ENCODE data around the gene SLC6A3.

Gene SLC6A3

GRCh38 chr5:1471240-1471853 is 26.1 kb upstream of the SLC6A3 start:
- TF ChIP-seq CTCF (conservative IDR thresholded peaks at IDR 0.05; ENCODE audit: low read depth, low read length): no peak
- H3K4me1 ChIP-seq (ENCODE audit: low read depth, poor library complexity, severe bottlenecking): no peaks in the 10 kb centered on the region
- no peak overlapping the region for H3K9ac ChIP-seq
- no peaks in the 10 kb centered on the region for H4K20me1 ChIP-seq (ENCODE audit: insufficient read depth)
- no peaks in the 10 kb centered on the region for H3K79me2 ChIP-seq (ENCODE audit: insufficient read depth, low read depth)
- no peak overlapping the region for H3K27ac ChIP-seq
- no peak overlapping the region for H2AFZ ChIP-seq (ENCODE audit: low read depth)
- no peak overlapping the region for H3K4me2 ChIP-seq
- H3K27me3 ChIP-seq (ENCODE audit: insufficient read depth, low read depth): no peaks in the 10 kb centered on the region
- peaks cover 6% of the 10 kb centered on the region; the same call in 1 of the 2 replicates for H3K36me3 ChIP-seq (ENCODE audit: insufficient read depth)
- no peak overlapping the region for H3K4me3 ChIP-seq (IDR thresholded peaks at IDR 0.05; ENCODE audit: insufficient read depth, low read depth, low read length)

GRCh38 chr5:1470762-1471211 is 25.5 kb upstream of the SLC6A3 start:
- H3K36me3 ChIP-seq (ENCODE audit: insufficient read depth): peaks cover 6% of the 10 kb centered on the region; the same call in 1 of the 2 replicates
- no peak for TF ChIP-seq CTCF (conservative IDR thresholded peaks at IDR 0.05; ENCODE audit: low read depth, low read length)

GRCh38 chr5:1468629-1469527 is 23.6 kb upstream of the SLC6A3 start:
- Histone ChIP-seq H3K9ac (no peak overlapping the region), H3K79me2 (ENCODE audit: insufficient read depth, low read depth) (no peaks in the 10 kb centered on the region), H3K36me3 (ENCODE audit: insufficient read depth) (peaks cover 3% of the 10 kb centered on the region; the same call in 1 of the 2 replicates)

More at GRCh38 chr5:1470762-1471211, 25.5 kb upstream of the SLC6A3 start:
- H4K20me1 ChIP-seq (ENCODE audit: insufficient read depth): no peaks in the 10 kb centered on the region
- H3K4me3 ChIP-seq (IDR thresholded peaks at IDR 0.05; ENCODE audit: insufficient read depth, low read depth, low read length): no peak overlapping the region
- no peaks in the 10 kb centered on the region for H3K79me2 ChIP-seq (ENCODE audit: insufficient read depth, low read depth)
- no peak overlapping the region for H3K27ac ChIP-seq
- H3K4me2 ChIP-seq: no peak overlapping the region
- H3K4me1 ChIP-seq (ENCODE audit: low read depth, poor library complexity, severe bottlenecking): no peaks in the 10 kb centered on the region
- H3K27me3 ChIP-seq (ENCODE audit: insufficient read depth, low read depth): no peaks in the 10 kb centered on the region
- H3K9ac ChIP-seq: no peak overlapping the region
- no peak overlapping the region for H2AFZ ChIP-seq (ENCODE audit: low read depth)

GRCh38 chr5:1468247-1468612 is 23.0 kb upstream of the SLC6A3 start:
- Histone ChIP-seq H3K4me1 (ENCODE audit: low read depth, poor library complexity, severe bottlenecking) (no peaks in the 10 kb centered on the region), H3K9ac (no peak overlapping the region), H3K4me2 (no peak overlapping the region), H3K4me3 (IDR thresholded peaks at IDR 0.05; ENCODE audit: insufficient read depth, low read depth, low read length) (no peak overlapping the region), H3K27ac (no peak overlapping the region), H3K27me3 (ENCODE audit: insufficient read depth, low read depth) (no peaks in the 10 kb centered on the region), H3K79me2 (ENCODE audit: insufficient read depth, low read depth) (no peaks in the 10 kb centered on the region), H4K20me1 (ENCODE audit: insufficient read depth) (no peaks in the 10 kb centered on the region), H2AFZ (ENCODE audit: low read depth) (no peak overlapping the region), H3K36me3 (ENCODE audit: insufficient read depth) (peaks cover 8% of the 10 kb centered on the region; the same call in 1 of the 2 replicates)
- peak; percentile 61 for TF ChIP-seq CTCF (conservative IDR thresholded peaks at IDR 0.05; ENCODE audit: low read depth, low read length)

More at GRCh38 chr5:1468629-1469527, 23.6 kb upstream of the SLC6A3 start:
- no peak overlapping the region for H2AFZ ChIP-seq (ENCODE audit: low read depth)
- no peak overlapping the region for H3K4me2 ChIP-seq
- no peaks in the 10 kb centered on the region for H3K27me3 ChIP-seq (ENCODE audit: insufficient read depth, low read depth)
- H3K27ac ChIP-seq: no peak overlapping the region
- TF ChIP-seq CTCF (conservative IDR thresholded peaks at IDR 0.05; ENCODE audit: low read depth, low read length): peak; percentile 12; the same call in 1 of the 2 replicates
- H3K4me3 ChIP-seq (IDR thresholded peaks at IDR 0.05; ENCODE audit: insufficient read depth, low read depth, low read length): no peak overlapping the region
- no peaks in the 10 kb centered on the region for H3K4me1 ChIP-seq (ENCODE audit: low read depth, poor library complexity, severe bottlenecking)
- no peaks in the 10 kb centered on the region for H4K20me1 ChIP-seq (ENCODE audit: insufficient read depth)
